ENCODE results near the gene A4GALT.

A4GALT gene

GRCh38 chr22:42649246-42650099 lies 71.2 kb downstream of the A4GALT start, which contains the start of gene CYB5R3:
Gene CYB5R3 (minus strand): TSS chr22:42649392. CDS start chr22:42649315, 77 bp downstream.
- peak; percentile 45 for DNase-seq (ENCODE audit: low read depth)

GRCh38 chr22:42648368-42649245 lies 72.1 kb downstream of the A4GALT start:
- DNase-seq (ENCODE audit: low read depth) = peak; percentile 2

GRCh38 chr22:42648017-42648367 lies 72.7 kb downstream of the A4GALT start:
- no peak for DNase-seq (ENCODE audit: low read depth)

- DNase-seq (ENCODE audit: low read depth) = no peak
Measured at GRCh38 chr22:42646569-42647525, 73.8 kb downstream of the A4GALT start.

- no peak for DNase-seq (ENCODE audit: low read depth)
Measured at GRCh38 chr22:42645938-42646568, 74.6 kb downstream of the A4GALT start.

GRCh38 chr22:42645341-42645937 lies 75.2 kb downstream of the A4GALT start:
- no peak for DNase-seq (ENCODE audit: low read depth)

GRCh38 chr22:42644422-42645340 lies 76.0 kb downstream of the A4GALT start:
- DNase-seq (ENCODE audit: low read depth) = no peak

- no peak for DNase-seq (ENCODE audit: low read depth)
Measured at GRCh38 chr22:42643634-42644421, 76.8 kb downstream of the A4GALT start.

- DNase-seq (ENCODE audit: low read depth) = no peak
Measured at GRCh38 chr22:42642806-42643633, 77.7 kb downstream of the A4GALT start.

Measured in stimulated activated CD8-positive, alpha-beta memory T cell treated with anti-CD3 and anti-CD28 coated beads, Interleukin-15, amount 100 ng/mL, for 1 hour (primary cell).